Spinal cord (tissue), 10 donors: Measurements from ENCODE around the gene KIF26A. TPM values are rescaled to one million over a fixed set of nuclear protein-coding genes. Genes with fewer than 3 reads are reported as not detected.

ENCODE experiments used
- DNase-seq, 6 donors: peaks; one replicate each; pipeline versions ENCODE4 v3.0.0 to v3.0.0-alpha.2; 2013 to 2015; ENCODE audit warnings: low spot score in 6 of 6, low read depth in 4 of 6
- H3K27ac ChIP-seq: one replicate; pipeline ENCODE4 v1.5.1; 2013; ENCODE audit warnings: low read depth, low read length, control low read depth
- H3K27me3 ChIP-seq: one replicate; pipeline ENCODE4 v1.6.1; 2013; ENCODE audit warnings: low read length; ENCODE audit not compliant: control insufficient read depth, insufficient read depth
- H3K36me3 ChIP-seq: one replicate; pipeline ENCODE4 v1.6.1; 2013; ENCODE audit warnings: low read length; ENCODE audit not compliant: control insufficient read depth, insufficient read depth
- H3K4me1 ChIP-seq: one replicate; pipeline ENCODE4 v1.6.1; 2013; ENCODE audit warnings: low read length; ENCODE audit not compliant: control insufficient read depth, insufficient read depth
- H3K4me3 ChIP-seq: one replicate; pipeline ENCODE4 v1.5.1; 2013; ENCODE audit warnings: low read depth, low read length, control low read depth
- H3K9me3 ChIP-seq: one replicate; pipeline ENCODE4 v1.6.1; 2013; ENCODE audit warnings: low read length; ENCODE audit not compliant: control insufficient read depth, insufficient read depth
- WGBS: methylation state at CpG from one replicate; pipeline ENCODE4 v1.1.5; 2013; ENCODE audit warnings: missing lambda C conversion rate; ENCODE audit not compliant: insufficient coverage; 5-methylcytosine and 5-hydroxymethylcytosine counted together
- polyA plus RNA-seq, 2 donors: library from polyadenylated mRNA; unstranded; fragments of 120-200 nt; gene quantifications; one replicate each; pipeline ENCODE4 v1.2.1, GENCODE V29; 2013; ENCODE audit not compliant: insufficient read length in 2 of 2
- total RNA-seq, 2 donors: library from RNA; depleted of rRNA in 1 of 2; stranded (reverse); fragments of 120-200 nt in 1 of 2; fragments of >200 nt in 1 of 2; gene quantifications; one replicate each; pipeline versions ENCODE4 v1.2.3 to v1.2.4, GENCODE V29; 2013 to 2014
- donor health status: healthy.

Gene KIF26A
- total and polyA plus RNA-seq, 4 donors, result 4.3 to 15.5 (median 10.0) TPM

DNA sequence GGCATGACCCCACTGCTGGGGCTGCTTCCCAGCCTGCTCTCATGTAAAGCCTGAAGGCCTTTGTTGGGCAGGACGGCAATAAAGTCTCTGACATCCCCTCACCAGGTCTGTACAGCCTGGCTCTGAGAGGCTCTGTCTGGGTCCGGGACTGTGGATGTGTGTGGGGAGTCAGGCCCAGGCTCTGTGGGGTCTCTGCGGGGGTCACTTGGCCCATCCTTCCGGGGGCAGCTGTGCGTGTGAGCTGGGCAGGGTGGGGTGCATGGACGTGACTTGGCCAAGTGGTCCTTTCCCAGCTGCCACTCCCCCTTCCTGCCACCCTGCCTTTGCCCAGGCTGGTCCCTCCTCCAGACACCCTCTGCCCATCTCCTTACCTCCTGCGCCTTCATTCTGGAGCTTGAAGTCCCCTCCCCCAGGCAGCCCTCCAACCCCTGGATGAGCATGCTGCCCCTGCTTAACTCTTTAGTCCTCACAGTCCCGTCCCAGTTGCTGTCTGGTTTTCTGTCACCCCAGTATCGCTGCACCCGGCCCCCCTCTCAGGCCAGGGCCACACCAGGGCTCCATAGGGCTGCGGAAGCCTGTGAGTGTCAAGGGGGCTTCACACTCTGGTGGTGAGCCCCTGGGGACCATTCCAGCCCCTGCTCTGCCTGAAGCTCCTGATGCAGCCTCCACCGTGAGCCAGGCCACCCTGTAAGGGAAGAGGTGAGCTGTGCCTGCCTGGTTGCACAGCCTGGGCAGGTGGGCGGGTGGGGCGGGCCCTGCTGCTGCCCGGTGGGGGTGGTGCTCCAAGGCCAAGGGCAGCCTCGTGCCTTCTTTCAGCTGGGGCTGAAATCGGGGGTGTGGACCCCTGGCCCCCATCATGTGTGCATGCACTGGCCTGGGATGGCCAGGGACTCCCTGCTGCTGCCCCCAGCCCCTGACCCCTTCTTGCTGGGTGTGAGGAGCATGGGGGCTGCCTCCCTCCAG is 25.5 kb upstream of the KIF26A start:
- WGBS, result 69% methylated on average over 15 of the region's 17 CpGs
- no peaks in the 10 kb centered on the region for H3K36me3 ChIP-seq

DNA sequence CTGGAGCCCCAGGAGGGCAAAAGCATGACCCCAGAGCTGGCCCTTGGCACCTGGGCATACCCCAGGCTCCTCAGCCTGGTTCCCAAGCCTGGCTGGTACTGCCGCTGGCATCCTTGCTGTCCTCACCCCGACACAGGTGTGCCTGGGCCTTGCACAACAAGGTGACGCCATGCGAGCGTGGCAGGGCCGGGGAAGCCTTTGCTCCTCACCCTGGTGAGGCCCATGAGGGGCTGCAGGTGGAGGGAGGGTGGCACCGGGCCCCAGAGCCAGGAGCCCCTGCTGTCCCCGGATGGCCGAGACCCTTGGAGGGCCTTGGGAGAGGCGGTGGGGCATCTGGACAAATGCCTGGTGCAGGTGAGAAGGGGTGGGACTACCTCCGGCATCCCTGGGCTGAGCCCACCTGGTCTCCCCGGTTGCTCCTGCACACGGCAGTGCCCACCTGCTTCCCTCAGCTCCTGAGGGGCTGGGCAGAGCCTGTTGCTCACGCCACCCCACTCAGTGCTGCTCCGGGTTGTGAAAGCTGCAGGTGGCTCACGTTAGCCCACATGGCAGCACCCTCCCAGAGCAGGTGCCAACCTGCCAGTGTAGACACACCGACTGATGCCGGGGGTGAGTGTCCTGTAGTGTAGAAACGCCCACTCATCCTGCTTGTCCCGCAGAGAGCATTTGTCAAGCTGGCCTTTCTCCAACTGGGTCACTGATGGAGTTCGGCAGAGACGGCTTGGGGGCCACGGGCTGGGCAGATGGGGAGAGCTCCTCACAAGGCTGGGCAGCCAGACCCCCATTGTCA is 24.6 kb upstream of the KIF26A start:
- Histone ChIP-seq H3K27me3 (peaks cover 48% of the 10 kb centered on the region), H3K36me3 (no peaks in the 10 kb centered on the region), H3K9me3 (no peaks in the 10 kb centered on the region), H3K4me3 (no peak overlapping the region), H3K4me1 (peaks cover 5% of the 10 kb centered on the region), H3K27ac (no peak overlapping the region)
- no peak for DNase-seq
- WGBS, result 78% methylated on average over 22 of the region's 23 CpGs

More for the DNA sequence above, 25.5 kb upstream of the KIF26A start:
- no peak for DNase-seq
- Histone ChIP-seq H3K4me1 (peaks cover 5% of the 10 kb centered on the region), H3K27ac (no peak overlapping the region), H3K4me3 (no peak overlapping the region), H3K27me3 (peaks cover 39% of the 10 kb centered on the region), H3K9me3 (no peaks in the 10 kb centered on the region)

DNA sequence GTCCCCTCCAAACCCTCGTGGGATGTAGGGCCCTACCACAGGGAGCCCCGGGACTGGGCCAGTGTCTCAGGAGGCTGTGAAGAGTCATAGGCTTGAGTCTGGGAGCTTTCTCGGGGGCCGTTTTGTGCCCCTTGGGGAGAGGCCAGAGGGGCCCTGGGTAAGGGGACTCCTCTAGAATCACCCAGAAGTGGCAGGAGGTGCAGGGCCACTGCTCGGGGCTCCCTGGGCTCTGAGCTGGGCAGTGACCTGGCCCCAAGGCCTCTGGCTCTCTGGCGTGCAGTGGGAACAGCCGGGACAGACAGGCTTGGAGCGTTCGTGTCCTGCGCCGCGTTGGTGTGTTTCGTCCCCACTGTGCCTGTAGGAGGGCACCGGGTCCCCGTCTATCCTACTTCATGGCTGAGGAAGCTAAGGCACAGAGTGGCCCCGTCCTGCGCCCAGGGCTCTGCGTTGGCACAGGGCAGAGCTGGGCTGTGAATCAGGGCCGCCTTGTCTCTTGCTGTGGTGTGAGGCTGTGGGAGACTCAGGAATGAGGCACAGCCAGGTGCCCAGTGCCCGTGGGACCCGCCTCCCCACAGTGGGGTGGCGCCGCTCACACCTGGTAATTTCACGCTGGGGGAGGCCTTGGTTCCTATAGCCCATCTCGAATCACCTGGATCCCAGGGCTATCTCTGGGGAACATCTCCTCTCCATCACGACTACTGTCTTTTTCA is 23.8 kb upstream of the KIF26A start:
- DNase-seq, result no peak
- Histone ChIP-seq H3K36me3 (no peaks in the 10 kb centered on the region), H3K27me3 (peaks cover 55% of the 10 kb centered on the region), H3K9me3 (no peaks in the 10 kb centered on the region), H3K4me3 (no peak overlapping the region), H3K4me1 (peaks cover 5% of the 10 kb centered on the region), H3K27ac (no peak overlapping the region)
- 84% methylated on average over 25 of the region's 26 CpGs for WGBS

DNA sequence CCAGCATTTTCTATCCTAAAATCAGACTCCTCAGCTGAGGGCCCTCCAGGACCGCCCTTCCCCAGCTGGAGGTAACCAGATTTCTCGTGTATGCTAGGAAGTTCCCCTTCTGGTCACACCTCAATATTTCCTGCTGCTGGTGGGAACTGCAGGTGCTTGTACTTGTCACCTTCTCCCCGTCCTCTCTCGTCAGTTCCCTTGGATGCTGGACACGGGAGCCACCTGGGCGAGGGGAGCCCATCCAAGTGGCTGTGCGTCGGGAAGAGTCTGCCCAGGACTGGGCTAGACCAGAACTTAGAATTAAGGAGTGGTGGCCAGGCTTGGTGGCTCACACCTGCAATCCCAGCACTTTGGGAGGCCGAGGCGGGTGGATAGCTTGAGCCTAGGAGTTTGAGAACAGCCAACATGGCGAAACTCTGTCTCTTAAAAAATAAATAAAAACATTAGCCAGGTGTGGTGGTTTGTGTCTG is 23.2 kb upstream of the KIF26A start:
- WGBS, result 87% methylated on average over 10 of the region's 11 CpGs
- peaks cover 5% of the 10 kb centered on the region for H3K4me1 ChIP-seq
- H3K27me3 ChIP-seq, result peaks cover 61% of the 10 kb centered on the region

DNA sequence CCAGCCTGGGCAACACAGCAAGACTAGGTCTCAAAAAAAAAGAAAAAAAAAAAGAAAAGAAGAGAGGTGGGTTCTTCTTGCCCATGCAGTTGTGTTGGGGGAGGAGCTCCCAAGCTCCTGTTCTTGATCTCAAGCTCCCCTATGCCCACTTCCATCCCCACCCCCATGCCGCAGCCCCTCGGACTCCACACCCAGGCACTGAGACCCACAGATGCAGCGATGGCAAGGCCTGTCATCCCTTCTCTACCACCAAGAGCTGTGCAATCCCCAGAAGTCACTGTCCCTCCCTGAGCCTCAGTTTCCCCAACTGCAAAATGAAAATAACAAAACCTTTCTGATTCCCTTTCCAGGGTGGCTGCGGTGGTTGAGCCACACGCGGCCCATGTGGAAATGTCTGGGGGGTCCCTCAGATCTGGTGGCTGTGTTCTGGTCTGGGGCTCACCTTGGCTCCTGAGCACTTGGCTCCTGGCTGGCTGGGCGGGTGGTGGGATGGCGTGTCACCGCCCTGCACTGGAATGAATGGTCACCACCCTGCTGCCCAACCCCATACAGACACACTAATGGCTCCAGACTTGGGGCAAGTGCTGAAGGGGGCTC is 22.6 kb upstream of the KIF26A start:
- WGBS, result 86% methylated on average over 5 of the region's 9 CpGs
- H3K4me1 ChIP-seq, result peaks cover 5% of the 10 kb centered on the region
- H3K9me3 ChIP-seq, result no peaks in the 10 kb centered on the region
- no peak overlapping the region for H3K4me3 ChIP-seq
- no peaks in the 10 kb centered on the region for H3K36me3 ChIP-seq
- H3K27me3 ChIP-seq, result peaks cover 65% of the 10 kb centered on the region
- no peak overlapping the region for H3K27ac ChIP-seq
- DNase-seq, result no peak

More for the DNA sequence above, 23.2 kb upstream of the KIF26A start:
- Histone ChIP-seq H3K36me3 (no peaks in the 10 kb centered on the region), H3K4me3 (no peak overlapping the region), H3K9me3 (no peaks in the 10 kb centered on the region), H3K27ac (no peak overlapping the region)
- no peak for DNase-seq

DNA sequence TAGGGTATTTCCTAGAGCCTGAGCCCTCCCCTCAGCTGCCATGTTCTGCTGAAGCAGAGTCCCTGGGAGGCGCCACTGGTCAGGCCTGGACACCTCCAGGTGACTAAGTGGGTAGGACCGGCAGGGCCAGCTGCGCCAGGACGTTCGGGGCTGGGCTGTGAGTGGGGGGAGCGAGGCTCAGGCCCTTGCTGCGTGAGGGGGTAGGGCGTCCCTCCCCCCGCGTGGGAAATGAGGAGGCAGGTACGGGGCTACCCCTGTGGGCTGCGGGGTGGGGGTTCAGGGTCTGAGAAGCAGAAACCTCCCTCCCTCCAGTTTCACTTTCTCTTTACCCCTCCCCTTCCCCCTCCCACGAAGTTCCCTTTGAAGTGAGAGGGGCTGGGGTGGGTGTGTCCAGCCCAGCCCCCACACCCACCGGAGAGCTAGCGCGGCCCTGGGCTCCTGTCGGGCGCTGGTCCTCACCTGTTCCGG is 22.1 kb upstream of the KIF26A start:
- WGBS, result 15% methylated on average over 7 of the region's 19 CpGs
- Histone ChIP-seq H3K4me1 (peaks cover 5% of the 10 kb centered on the region), H3K4me3 (no peak overlapping the region), H3K9me3 (no peaks in the 10 kb centered on the region), H3K27ac (no peak overlapping the region), H3K27me3 (peaks cover 67% of the 10 kb centered on the region), H3K36me3 (no peaks in the 10 kb centered on the region)
- DNase-seq, result no peak

DNA sequence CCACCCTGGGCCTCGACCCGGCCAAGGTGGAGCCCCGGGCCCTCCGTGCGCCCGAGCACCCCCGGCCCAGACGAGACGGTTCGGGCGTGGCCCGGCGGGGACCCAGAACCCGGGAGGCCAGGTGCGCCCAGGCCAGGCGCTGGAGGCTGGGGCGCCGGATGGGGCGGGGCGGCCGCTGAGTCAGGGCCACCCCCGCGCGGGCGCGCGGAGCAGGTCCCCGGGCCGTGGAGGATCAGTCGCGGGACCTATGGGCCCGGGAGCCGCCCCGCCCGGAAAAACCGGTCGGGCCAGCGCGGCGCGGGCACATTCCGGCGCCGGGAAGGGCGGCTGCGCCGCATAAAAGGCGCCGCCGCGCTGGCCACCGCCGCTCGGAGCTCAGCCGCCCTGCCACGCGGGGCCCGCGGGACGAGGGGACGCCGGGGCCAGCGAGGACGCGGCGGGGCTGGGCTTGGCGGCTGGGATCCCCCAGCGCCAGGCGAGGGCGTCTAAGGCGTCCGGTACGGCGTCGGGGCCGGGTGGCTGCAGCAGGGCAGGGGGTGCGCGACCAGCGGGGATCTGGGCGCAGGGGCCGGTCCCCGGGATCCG is 21.5 kb upstream of the KIF26A start:
- under 1% methylated on average over 83 of the region's 83 CpGs for WGBS
- H3K27me3 ChIP-seq, result peaks cover 69% of the 10 kb centered on the region
- no peaks in the 10 kb centered on the region for H3K9me3 ChIP-seq
- H3K4me1 ChIP-seq, result peaks cover 5% of the 10 kb centered on the region
- H3K27ac ChIP-seq, result no peak overlapping the region
- DNase-seq, result no peak
- H3K4me3 ChIP-seq, result no peak overlapping the region
- H3K36me3 ChIP-seq, result no peaks in the 10 kb centered on the region

DNA sequence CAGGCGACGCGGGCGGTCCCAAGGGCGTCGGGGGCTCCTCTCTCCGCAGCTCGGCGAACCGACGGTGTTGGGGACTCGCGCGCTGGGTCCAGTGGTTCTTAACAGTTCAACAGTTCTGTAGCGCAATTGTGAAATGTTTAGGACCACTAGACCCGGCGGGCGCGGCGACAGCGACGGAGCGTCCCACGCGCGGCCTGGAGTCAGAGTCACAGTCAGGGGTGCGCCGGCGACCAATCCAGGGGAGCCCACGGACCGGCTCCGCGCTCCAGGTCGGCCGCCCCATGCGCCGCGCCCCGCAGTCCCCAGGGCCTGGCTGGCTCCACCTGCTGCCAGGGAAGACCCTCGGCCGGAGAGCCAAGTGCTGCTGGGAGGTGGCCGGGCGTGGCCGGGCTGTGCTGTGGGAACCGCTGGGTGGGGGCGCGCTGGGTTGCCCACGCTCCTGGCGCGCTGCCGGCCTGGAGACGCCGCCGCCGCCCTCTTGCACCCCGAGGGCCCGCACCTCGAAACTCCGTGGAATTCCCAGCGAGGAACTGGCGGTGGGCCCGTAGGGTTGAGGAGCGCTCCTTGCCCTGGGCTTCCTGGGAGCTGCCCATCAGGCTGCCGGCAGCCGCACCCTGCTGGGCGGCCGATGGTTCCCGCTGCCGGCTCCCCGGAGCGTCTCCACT is 20.9 kb upstream of the KIF26A start:
- H3K4me1 ChIP-seq, result peaks cover 5% of the 10 kb centered on the region
- H3K27ac ChIP-seq, result no peak overlapping the region
- no peak overlapping the region for H3K4me3 ChIP-seq
- no peak for DNase-seq
- H3K27me3 ChIP-seq, result peaks cover 69% of the 10 kb centered on the region
- H3K36me3 ChIP-seq, result no peaks in the 10 kb centered on the region
- 6% methylated on average over 71 of the region's 71 CpGs for WGBS
- H3K9me3 ChIP-seq, result no peaks in the 10 kb centered on the region
